T-cell (primary cell): Measurements from ENCODE around the gene DRC3. TPM values are rescaled to one million over a fixed set of nuclear protein-coding genes. Genes with fewer than 3 reads are reported as not detected.

Experiments
- ATAC-seq, 4 experiments: fragments of 200-7000 bp in 3 of 4; fragments of 150-1000 bp in 1 of 4; cut with Tn5 transposase; replicated peaks in 1 of 4; 1 replicate in 3 of 4; 2 replicates in 1 of 4; pipeline ENCODE4 v1.10.0; 2021; ENCODE audit warnings: moderate library complexity in 3 of 4, mild to moderate bottlenecking in 2 of 4, moderate number of reproducible peaks in 1 of 4
- CTCF ChIA-PET, 2 donors: fragments of 300-600 bp; sonication (Branson Sonifier 250); formaldehyde crosslinking; loops; one replicate each; lab custom pipeline; 2022; ENCODE audit warnings: antibody characterized with exemption in 2 of 2; lab: Charles Lee
- POLR2A ChIA-PET, 2 donors: fragments of 300-600 bp; sonication (Branson Sonifier 250); formaldehyde crosslinking; loops; one replicate each; lab custom pipeline; 2022; ENCODE audit warnings: antibody characterized with exemption in 2 of 2; lab: Charles Lee
- DNase-seq, 35 experiments: peaks; one replicate each; pipeline versions ENCODE4 v3.0.0 to v3.0.0-alpha.2; 2013 to 2023
- H3K27ac ChIP-seq: one replicate; pipeline ENCODE4 v1.5.1; 2013; ENCODE audit warnings: low read length
- H3K27me3 ChIP-seq, 2 experiments: replicated peaks in 1 of 2; 1 replicate in 1 of 2; 2 replicates in 1 of 2; pipeline versions ENCODE4 v1.6.1 to v1.7.0; 2013; ENCODE audit warnings: low read length in 1 of 2, mixed read lengths in 1 of 2; ENCODE audit not compliant: control insufficient read depth in 2 of 2, insufficient read depth in 2 of 2; ENCODE audit errors: extremely low read depth in 1 of 2
- H3K36me3 ChIP-seq, 2 donors: 1 replicate in 1 of 2; 2 replicates in 1 of 2; pipeline versions ENCODE4 v1.6.1 to v1.7.0; 2013; ENCODE audit warnings: low read length in 1 of 2; ENCODE audit not compliant: control insufficient read depth in 2 of 2, insufficient read depth in 1 of 2; ENCODE audit errors: extremely low read depth in 1 of 2
- H3K4me1 ChIP-seq, 2 experiments: 1 replicate in 1 of 2; 2 replicates in 1 of 2; pipeline versions ENCODE4 v1.6.1 to v1.7.0; 2013; ENCODE audit warnings: low read length in 2 of 2, mixed read lengths in 1 of 2; ENCODE audit not compliant: insufficient read depth in 2 of 2, control insufficient read depth in 1 of 2; ENCODE audit errors: extremely low read depth in 1 of 2
- H3K4me3 ChIP-seq, 2 donors: 1 replicate in 1 of 2; 2 replicates in 1 of 2; pipeline versions ENCODE4 v1.5.1 to v1.7.0; 2013; ENCODE audit warnings: mild to moderate bottlenecking in 2 of 2, low read length in 1 of 2, moderate library complexity in 1 of 2; ENCODE audit not compliant: control insufficient read depth in 1 of 2; ENCODE audit errors: extremely low read depth in 1 of 2
- H3K9me3 ChIP-seq: 2 replicates; pipeline ENCODE4 v1.7.0; 2013
- H3K27ac Mint-ChIP-seq, 2 donors: one replicate each; pipeline ENCODE4 v1.8.0; 2020 to 2021; ENCODE audit warnings: mild to moderate bottlenecking in 2 of 2, mixed read lengths in 2 of 2
- H3K27me3 Mint-ChIP-seq, 2 donors: one replicate each; pipeline ENCODE4 v1.8.0; 2021 to 2022; ENCODE audit warnings: mixed read lengths in 2 of 2
- H3K36me3 Mint-ChIP-seq: one replicate; pipeline ENCODE4 v1.8.0; 2021; ENCODE audit warnings: mixed read lengths
- H3K4me1 Mint-ChIP-seq, 3 donors: one replicate each; pipeline ENCODE4 v1.8.0; 2020 to 2022; ENCODE audit warnings: mixed read lengths in 3 of 3, mild to moderate bottlenecking in 1 of 3
- H3K4me3 Mint-ChIP-seq, 3 donors: one replicate each; pipeline ENCODE4 v1.8.0; 2020 to 2022; ENCODE audit warnings: mild to moderate bottlenecking in 3 of 3, mixed read lengths in 3 of 3, moderate library complexity in 3 of 3
- H3K9me3 Mint-ChIP-seq, 3 donors: one replicate each; pipeline ENCODE4 v1.8.0; 2020 to 2022; ENCODE audit warnings: mixed read lengths in 3 of 3
- WGBS: methylation state at CpG from one replicate; pipeline ENCODE4 v1.1.5; 2013; ENCODE audit warnings: missing lambda C conversion rate; ENCODE audit not compliant: insufficient coverage; 5-methylcytosine and 5-hydroxymethylcytosine counted together
- total RNA-seq, 35 experiments: library from RNA in 6 of 35; stranded (reverse) in 6 of 35; fragments of 120-200 nt in 1 of 35; gene quantifications; one replicate each; pipeline versions ENCODE4 v1.2.1 to v1.2.4 and lab custom pipeline; 2013 to 2026

The DRC3 gene
- total RNA-seq, 5 donors from 2014 or later (not counting 1 experiment from before 2014, with no cell fraction given): 0.32 to 0.58 (median 0.53) TPM; not detected in 2

GRCh38 chr17:17989081-17989480 lies 16.4 kb downstream of the DRC3 start:
- POLR2A ChIA-PET: no interaction called here
- no peaks in the 10 kb centered on the region for H3K9me3 Mint-ChIP-seq
- H3K4me1 Mint-ChIP-seq: no peaks in the 10 kb centered on the region

GRCh38 chr17:17989618-17990017 lies 17.0 kb downstream of the DRC3 start:
- POLR2A ChIA-PET: no interaction called here
- H3K36me3 ChIP-seq: no peaks in the 10 kb centered on the region
- H3K27me3 Mint-ChIP-seq: no peaks in the 10 kb centered on the region
- no peaks in the 10 kb centered on the region for H3K36me3 Mint-ChIP-seq
- H3K4me3 ChIP-seq: no peak overlapping the region
- H3K9me3 ChIP-seq: no peaks in the 10 kb centered on the region
- H3K4me1 ChIP-seq: no peaks in the 10 kb centered on the region
- H3K9me3 Mint-ChIP-seq: no peaks in the 10 kb centered on the region
- no peaks in the 10 kb centered on the region for H3K27me3 ChIP-seq
- no peaks in the 10 kb centered on the region for H3K4me1 Mint-ChIP-seq
- no peak overlapping the region for H3K27ac ChIP-seq
- DNase-seq (no peak), ATAC-seq (no peak)
- 84% methylated on average over 8 of the region's 10 CpGs for WGBS
- no peak overlapping the region for H3K4me3 Mint-ChIP-seq
- no peak overlapping the region for H3K27ac Mint-ChIP-seq
- CTCF ChIA-PET: no interaction called here

More at GRCh38 chr17:17989081-17989480, 16.4 kb downstream of the DRC3 start:
- Histone ChIP-seq H3K27me3 (no peaks in the 10 kb centered on the region), H3K9me3 (no peaks in the 10 kb centered on the region), H3K36me3 (no peaks in the 10 kb centered on the region), H3K4me1 (no peaks in the 10 kb centered on the region), H3K4me3 (no peak overlapping the region), H3K27ac (no peak overlapping the region)
- H3K27ac Mint-ChIP-seq: no peak overlapping the region
- DNase-seq (no peak), ATAC-seq (no peak)
- no peaks in the 10 kb centered on the region for H3K36me3 Mint-ChIP-seq
- CTCF ChIA-PET: no interaction called here
- 76% methylated on average over 6 of the region's 9 CpGs for WGBS
- no peaks in the 10 kb centered on the region for H3K27me3 Mint-ChIP-seq
- H3K4me3 Mint-ChIP-seq: no peak overlapping the region

GRCh38 chr17:17990282-17990681 lies 17.6 kb downstream of the DRC3 start:
- 100% methylated on average over 2 of the region's 2 CpGs for WGBS
- no peaks in the 10 kb centered on the region for H3K9me3 Mint-ChIP-seq
- H3K36me3 Mint-ChIP-seq: no peaks in the 10 kb centered on the region
- H3K27ac ChIP-seq: no peak overlapping the region
- ChIA-PET POLR2A (no interaction called here), CTCF (no interaction called here)
- ATAC-seq: no peak
- H3K4me1 ChIP-seq: no peaks in the 10 kb centered on the region
- no peak overlapping the region for H3K27ac Mint-ChIP-seq
- DNase-seq: no peak
- H3K4me1 Mint-ChIP-seq: no peaks in the 10 kb centered on the region
- H3K27me3 ChIP-seq: no peaks in the 10 kb centered on the region
- no peak overlapping the region for H3K4me3 ChIP-seq
- H3K27me3 Mint-ChIP-seq: no peaks in the 10 kb centered on the region
- no peak overlapping the region for H3K4me3 Mint-ChIP-seq
- no peaks in the 10 kb centered on the region for H3K36me3 ChIP-seq
- H3K9me3 ChIP-seq: no peaks in the 10 kb centered on the region

GRCh38 chr17:17993366-17993765 lies 20.7 kb downstream of the DRC3 start:
- no peaks in the 10 kb centered on the region for H3K9me3 ChIP-seq
- Mint-ChIP-seq H3K9me3 (no peaks in the 10 kb centered on the region), H3K36me3 (no peaks in the 10 kb centered on the region), H3K4me1 (no peaks in the 10 kb centered on the region), H3K27me3 (no peaks in the 10 kb centered on the region), H3K4me3 (no peak overlapping the region), H3K27ac (no peak overlapping the region)
- DNase-seq: no peak
- 100% methylated on average over 2 of the region's 2 CpGs for WGBS
- H3K4me3 ChIP-seq: no peak overlapping the region
- no peak for ATAC-seq
- no peaks in the 10 kb centered on the region for H3K36me3 ChIP-seq
- ChIA-PET POLR2A (no interaction called here), CTCF (interaction anchor here in 1 of 2 donors (1.1 kb wide), 1 partner anchor 21 kb away, joined by 3 read pairs; the partner anchor contains the start of gene TOM1L2)
- H3K27ac ChIP-seq: no peak overlapping the region
- H3K4me1 ChIP-seq: no peaks in the 10 kb centered on the region
- H3K27me3 ChIP-seq: no peaks in the 10 kb centered on the region

- POLR2A ChIA-PET: no interaction called here
- Mint-ChIP-seq H3K4me3 (no peak overlapping the region), H3K27ac (no peak overlapping the region), H3K9me3 (no peaks in the 10 kb centered on the region), H3K4me1 (no peaks in the 10 kb centered on the region), H3K27me3 (no peaks in the 10 kb centered on the region), H3K36me3 (no peaks in the 10 kb centered on the region)
- Histone ChIP-seq H3K27me3 (no peaks in the 10 kb centered on the region), H3K9me3 (no peaks in the 10 kb centered on the region), H3K4me1 (no peaks in the 10 kb centered on the region), H3K27ac (no peak overlapping the region), H3K4me3 (no peak overlapping the region), H3K36me3 (no peaks in the 10 kb centered on the region)
- DNase-seq: no peak
- no peak for ATAC-seq
- CTCF ChIA-PET: interaction anchor here (0.5 to 1.1 kb wide), 2 partner anchors 22 to 232 kb away, joined by 3 read pairs; partner anchors contain the start of gene TOM1L2 (in 1 of the 2)
- 95% methylated on average over 11 of the region's 12 CpGs for WGBS
Observed at GRCh38 chr17:17993852-17994251, 21.2 kb downstream of the DRC3 start.

GRCh38 chr17:17994271-17995069 lies 21.8 kb downstream of the DRC3 start:
- Mint-ChIP-seq H3K27me3 (no peaks in the 10 kb centered on the region), H3K9me3 (no peaks in the 10 kb centered on the region), H3K27ac (no peak overlapping the region), H3K4me1 (no peaks in the 10 kb centered on the region), H3K4me3 (no peak overlapping the region), H3K36me3 (no peaks in the 10 kb centered on the region)
- ChIA-PET CTCF (interaction anchor here (0.5 to 1.1 kb wide), 2 partner anchors 22 to 233 kb away, joined by 3 read pairs; partner anchors contain the start of gene TOM1L2 (in 1 of the 2)), POLR2A (no interaction called here)
- H3K9me3 ChIP-seq: no peaks in the 10 kb centered on the region
- DNase-seq: peak in 17 of 35 experiments; percentile 3 to 40 (median 7)
- peak; percentile 42 to 53 (median 47) for ATAC-seq
- no peaks in the 10 kb centered on the region for H3K4me1 ChIP-seq
- WGBS: 65% methylated on average over 17 of the region's 18 CpGs
- no peak overlapping the region for H3K27ac ChIP-seq
- no peak overlapping the region for H3K4me3 ChIP-seq
- no peaks in the 10 kb centered on the region for H3K36me3 ChIP-seq
- no peaks in the 10 kb centered on the region for H3K27me3 ChIP-seq
